GM18511 (cell line): ENCODE results near the gene THUMPD3.

ENCODE experiments used
- ATAC-seq: cut with Tn5 transposase; IDR thresholded peaks from one replicate; pipeline ENCODE4 v1.9.1; 2021; ENCODE audit warnings: mild to moderate bottlenecking, moderate library complexity; ENCODE audit not compliant: unreplicated experiment

The THUMPD3 gene

DNA sequence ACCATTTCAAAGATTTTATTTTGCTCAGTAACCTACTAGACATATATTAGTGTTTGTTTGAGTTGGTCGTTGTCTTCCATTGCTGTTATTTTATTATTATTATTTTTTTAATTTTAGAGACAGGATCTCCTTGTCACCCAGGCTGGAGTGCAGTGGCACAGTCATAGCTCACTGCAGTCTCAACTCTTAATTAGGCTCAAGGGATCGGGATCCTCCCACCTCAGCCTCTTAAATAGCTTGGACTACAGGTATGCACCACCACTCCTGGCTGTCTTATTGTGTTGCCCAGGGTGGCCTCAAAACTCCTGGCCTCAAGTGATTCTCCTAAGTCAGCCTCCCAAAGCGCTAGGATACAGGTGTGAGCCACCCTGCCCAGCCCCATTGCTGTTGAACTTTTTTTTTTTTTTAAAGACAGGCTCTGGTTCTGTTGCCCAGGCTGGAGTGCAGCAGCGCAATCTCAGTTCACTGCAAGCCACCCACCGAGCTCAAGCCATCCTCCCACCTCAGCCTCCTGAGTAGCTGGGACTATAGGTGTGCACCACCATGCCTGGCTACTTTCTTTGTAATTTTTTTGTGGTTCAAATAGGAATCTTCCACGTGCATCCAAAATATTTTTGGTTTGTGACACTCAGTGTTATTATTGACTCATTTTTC lies 52.8 kb downstream of the THUMPD3 start:
- ATAC-seq = no peak

DNA sequence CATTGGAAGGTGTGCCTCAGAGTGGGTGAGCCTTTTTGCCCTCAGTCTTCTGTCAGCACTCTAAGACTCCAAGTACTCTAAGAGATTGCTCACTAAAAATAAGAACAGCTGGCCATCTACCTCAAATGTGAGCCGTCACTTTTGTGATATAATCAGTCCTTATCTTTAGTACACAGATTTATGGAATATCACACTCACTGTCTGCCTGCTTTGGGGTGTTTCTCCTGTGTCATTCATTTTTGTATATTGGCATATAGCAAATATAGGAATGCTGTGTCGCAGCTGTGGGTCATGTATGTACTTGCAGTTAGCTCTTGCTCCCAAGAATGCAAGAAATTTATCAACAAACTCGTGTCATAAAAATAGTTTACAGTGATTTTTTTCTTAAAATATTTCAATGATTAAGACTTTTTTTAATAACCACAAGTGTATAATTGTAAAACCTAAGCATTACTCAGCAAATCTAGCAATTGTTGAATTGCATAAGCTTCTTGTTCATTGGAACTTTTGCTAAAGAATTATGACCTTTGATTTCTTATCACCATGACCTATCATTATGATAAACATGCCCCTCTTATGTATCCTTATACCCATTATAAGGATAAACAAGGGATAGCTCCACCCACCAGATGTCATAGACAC lies 53.4 kb downstream of the THUMPD3 start:
- ATAC-seq = no peak

DNA sequence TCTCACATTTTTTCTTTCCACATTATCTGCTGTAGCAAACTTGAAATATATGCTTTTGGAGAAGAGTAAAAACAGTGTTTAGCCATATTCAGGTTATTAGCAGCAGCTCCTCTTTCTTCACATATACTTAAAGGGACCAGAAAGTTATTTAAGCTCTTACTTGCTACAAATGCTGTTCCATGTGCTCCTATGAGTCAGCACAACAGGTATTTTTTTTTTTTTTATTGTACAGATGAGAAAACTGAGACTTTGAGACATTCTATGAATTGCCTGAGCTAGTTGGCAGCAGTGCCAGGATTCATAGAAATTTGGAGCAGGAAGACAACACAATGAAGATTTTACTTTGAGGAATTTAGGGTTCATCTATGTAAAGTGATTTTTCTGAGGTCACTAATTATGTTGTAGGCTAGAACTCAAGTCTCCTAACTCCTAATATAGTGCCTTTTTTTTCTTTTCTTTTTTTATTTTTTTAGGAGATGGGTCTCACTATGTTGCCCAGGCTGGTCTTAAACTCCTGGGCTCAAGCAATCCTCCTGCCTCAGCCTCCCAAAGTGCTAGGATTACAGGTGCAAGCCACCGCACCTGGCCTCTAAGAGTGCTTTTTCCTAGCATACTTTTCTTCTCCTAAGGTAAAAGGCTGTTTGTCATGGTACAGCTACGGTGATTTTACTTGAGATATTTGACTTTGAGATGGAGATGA lies 58.1 kb downstream of the THUMPD3 start:
- no peak for ATAC-seq

DNA sequence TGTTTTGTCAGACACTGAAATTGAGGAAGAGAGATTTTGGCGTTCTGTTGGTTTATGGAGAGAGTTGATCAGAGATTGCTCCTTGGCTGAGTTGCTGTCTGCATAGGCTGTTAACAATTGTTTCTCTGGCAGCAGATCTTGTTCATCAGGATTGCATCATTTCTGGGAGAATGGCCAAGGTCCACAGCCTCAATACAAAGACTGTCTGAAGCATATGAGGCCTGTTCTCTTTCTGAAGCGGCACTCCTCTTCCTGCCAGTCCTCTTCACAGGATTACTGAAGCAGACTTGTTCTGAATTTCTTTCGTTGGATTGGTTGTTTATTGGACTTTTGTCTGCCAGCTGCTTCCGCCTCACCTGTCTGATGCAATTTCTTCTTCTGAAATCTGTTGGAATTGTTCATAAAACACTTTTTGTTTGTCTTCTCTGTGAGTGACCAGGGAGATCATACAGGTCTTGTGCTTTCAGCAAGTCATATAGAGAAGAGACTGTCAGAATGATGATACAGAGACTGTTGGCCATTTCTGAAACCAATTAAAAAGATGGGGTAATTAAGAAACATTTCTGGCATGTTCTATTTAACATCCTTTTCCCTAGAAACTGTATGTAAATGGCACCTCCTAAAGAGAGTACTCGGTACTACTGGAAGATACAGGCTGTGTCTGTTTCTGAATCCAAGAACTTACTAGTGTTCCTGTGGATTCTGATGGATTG lies 60.0 kb downstream of the THUMPD3 start:
- no peak for ATAC-seq

DNA sequence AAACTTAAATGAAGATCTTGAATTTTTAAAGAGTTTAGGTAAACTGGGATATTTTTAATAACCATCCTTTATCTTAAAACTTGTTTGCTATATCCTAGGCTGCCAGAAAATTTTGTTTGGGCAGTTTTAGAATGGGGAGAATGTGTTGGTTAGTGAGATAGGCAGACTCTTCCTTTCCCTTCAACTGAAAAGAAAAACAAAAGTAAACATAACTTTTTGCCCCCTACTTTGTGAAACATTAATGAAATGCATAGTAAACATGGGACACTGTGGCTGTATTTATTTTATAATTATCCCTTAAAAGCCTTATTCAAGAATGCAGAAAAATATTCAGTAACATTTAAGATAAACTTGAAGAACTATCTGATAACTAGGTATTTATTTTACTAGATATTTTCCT lies 65.6 kb downstream of the THUMPD3 start:
- no peak for ATAC-seq

DNA sequence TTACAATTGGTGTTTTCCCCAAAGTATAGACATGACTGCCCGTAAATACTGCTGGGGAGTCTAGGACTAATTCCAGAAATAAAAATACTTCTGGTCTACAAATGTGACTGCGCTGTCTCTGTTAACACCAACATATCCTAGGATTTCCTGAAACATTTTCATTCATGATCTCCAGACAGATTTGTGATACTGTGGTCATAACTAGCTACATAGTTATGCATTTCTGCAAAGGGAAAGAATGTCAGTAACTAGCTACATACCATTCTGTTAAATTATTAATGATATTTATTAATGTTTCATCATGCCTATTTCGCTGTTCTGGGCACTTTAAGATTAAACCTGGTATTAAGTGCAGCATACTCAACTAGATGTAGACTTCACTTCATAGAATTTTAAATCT lies 67.9 kb downstream of the THUMPD3 start:
- no peak for ATAC-seq

DNA sequence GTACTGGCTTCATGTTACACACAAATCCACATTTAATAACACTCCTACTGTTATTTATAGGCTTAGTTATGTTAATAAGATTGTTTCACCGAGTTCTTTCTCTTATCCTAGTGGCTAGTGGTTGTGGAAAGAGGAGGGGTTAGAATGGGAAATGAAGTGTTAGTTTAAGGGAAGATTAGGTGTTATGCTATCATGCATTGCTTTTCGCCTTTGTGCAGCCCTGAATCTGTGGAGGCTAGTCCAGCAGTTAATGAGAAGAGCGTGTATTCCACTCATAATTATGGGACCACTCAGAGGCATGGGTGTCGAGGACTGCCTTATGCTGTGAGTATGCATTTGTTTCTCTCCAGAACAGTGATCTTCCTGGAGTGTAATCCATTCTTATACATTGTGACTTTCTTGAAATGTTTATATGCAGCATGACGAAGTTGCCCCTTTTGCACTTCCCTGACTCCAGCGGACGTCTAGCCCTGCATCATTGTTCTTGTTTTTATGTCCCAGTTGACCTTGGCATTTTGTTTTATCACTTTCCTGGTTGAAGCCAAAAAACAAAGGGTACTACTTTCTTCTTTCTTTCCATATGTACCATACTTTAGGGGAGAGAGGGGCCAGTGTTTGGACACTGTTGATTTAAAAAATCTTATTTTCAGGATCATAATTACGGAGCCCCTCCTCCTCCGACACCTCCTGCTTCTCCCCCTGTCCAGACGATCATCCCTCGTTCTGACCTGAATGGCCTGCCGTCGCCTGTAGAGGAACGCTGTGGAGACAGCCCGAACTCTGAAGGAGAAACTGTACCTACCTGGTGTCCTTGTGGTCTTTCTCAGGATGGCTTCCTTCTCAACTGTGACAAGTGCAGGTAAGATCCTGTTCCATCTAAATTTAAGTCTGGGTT lies 71.0 kb downstream of the THUMPD3 start:
- no peak for ATAC-seq

DNA sequence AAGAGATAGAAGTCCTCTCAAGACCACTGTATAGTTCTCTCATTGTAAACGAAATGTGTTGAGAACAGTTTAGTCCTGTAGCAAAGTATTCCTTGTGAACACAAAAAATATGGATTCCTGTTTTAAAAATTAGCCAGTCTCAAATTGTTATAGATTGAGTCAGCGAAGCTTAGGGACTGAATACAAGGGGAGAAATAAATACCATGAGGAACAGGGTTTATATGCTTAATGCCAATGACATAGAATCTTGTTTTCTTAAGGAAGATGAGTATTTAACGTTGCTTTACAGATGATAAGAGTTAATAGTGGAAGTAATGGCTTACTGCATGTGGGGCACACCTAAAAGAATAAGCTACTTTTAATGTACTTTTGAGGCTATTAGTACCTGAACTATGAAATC lies 72.5 kb downstream of the THUMPD3 start:
- no peak for ATAC-seq
